ENCODE results near the gene PRR15L.

DNA sequence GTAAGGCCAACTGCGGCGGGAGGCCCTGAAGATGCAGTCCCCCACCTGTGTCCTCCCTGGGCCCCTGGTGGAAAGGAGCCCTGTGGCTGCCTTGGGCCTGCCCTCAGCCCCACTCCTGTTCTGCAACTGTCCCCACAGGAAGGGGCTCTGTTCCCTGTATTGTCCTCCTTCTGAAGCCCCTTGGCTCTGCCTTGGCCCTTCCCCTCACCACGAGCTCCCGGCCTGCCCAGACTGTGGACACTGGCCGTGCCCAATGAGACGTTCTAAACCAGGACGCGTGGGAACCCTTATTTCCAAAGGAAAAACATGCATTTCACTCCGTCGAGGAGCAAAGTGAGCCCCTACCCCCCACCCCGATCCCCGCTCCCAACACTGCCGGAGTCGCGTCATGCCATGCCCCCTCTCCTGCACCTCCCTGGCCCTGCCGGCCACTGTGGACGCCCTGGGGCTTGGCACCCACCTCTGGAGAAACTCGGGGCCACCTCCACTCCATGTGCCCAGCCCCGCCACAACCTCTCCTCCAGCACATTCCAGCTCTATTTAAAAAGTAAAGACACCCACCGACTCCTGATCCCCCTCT is 29.8 kb downstream of the PRR15L start:
- TF ChIP-seq, protein P1, sequence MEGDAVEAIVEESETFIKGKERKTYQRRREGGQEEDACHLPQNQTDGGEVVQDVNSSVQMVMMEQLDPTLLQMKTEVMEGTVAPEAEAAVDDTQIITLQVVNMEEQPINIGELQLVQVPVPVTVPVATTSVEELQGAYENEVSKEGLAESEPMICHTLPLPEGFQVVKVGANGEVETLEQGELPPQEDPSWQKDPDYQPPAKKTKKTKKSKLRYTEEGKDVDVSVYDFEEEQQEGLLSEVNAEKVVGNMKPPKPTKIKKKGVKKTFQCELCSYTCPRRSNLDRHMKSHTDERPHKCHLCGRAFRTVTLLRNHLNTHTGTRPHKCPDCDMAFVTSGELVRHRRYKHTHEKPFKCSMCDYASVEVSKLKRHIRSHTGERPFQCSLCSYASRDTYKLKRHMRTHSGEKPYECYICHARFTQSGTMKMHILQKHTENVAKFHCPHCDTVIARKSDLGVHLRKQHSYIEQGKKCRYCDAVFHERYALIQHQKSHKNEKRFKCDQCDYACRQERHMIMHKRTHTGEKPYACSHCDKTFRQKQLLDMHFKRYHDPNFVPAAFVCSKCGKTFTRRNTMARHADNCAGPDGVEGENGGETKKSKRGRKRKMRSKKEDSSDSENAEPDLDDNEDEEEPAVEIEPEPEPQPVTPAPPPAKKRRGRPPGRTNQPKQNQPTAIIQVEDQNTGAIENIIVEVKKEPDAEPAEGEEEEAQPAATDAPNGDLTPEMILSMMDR (optimal IDR thresholded peaks at IDR 0.05 in 1 of 3, IDR thresholded peaks at IDR 0.05 in 1 of 3, conservative IDR thresholded peaks at IDR 0.05 in 1 of 3; ENCODE audit: extremely low read depth in 1 of 3, insufficient read depth in 2 of 3, low read length in 3 of 3): no peak
- TF ChIP-seq EZH2 (IDR thresholded peaks at IDR 0.05; ENCODE audit: low read length): no peak
